Measurements from ENCODE around the gene WSCD2. TPM values are rescaled to one million over a fixed set of nuclear protein-coding genes. Genes with fewer than 3 reads are reported as not detected.

Gene WSCD2
- total and polyA plus RNA-seq, 2 of the 4 experiments (the other 2 are of a cell fraction) = not detected

DNA sequence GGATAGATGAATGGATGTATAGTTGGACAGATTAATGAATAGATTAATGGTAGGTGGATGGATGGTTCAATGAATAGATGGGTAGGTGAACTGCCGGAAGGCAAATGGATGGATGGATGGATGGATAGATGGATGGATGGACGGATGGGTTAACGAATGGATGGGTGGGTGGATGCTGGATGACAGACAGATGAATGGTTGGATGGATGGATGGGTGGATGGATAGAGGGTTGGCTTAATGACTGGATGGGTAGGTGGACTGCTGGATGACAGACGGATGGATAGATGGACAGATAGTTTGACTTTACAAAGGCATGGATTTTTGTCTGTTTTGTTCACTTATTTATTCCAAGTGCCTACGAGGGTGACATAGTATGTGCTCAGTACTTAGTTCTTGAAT is 64.4 kb downstream of the WSCD2 start:
- Histone ChIP-seq H3K9me3 (ENCODE audit: control insufficient read depth, insufficient read depth, low read length) (no peaks in the 10 kb centered on the region), H2BK5ac (ENCODE audit: low read depth, low read length, poor library complexity, severe bottlenecking) (no peak overlapping the region), H3K4ac (ENCODE audit: low read depth, low read length) (no peak overlapping the region), H2BK120ac (ENCODE audit: low read depth, low read length) (no peak overlapping the region), H3K14ac (replicated peaks; ENCODE audit: low read depth, low read length) (no peak overlapping the region), H2BK20ac (ENCODE audit: low read depth, low read length) (no peak overlapping the region), H4K91ac (ENCODE audit: insufficient read depth, low read depth, low read length) (no peak overlapping the region), H2BK15ac (ENCODE audit: low read depth, low read length) (no peak overlapping the region), H3K56ac (ENCODE audit: extremely low read depth, insufficient read depth, low read length) (no peak overlapping the region), H3K27me3 (ENCODE audit: control insufficient read depth, insufficient read depth, low read length) (no peaks in the 10 kb centered on the region), H2AK5ac (ENCODE audit: low read depth, low read length) (no peak overlapping the region), H4K5ac (ENCODE audit: low read depth, low read length) (no peak overlapping the region), H3K23ac (ENCODE audit: low read depth, low read length) (no peak overlapping the region), H2AFZ (replicated peaks; ENCODE audit: low read length, poor library complexity) (no peak overlapping the region), H3K27ac (ENCODE audit: insufficient read depth, low read length) (no peak overlapping the region), H3K79me1 (ENCODE audit: low read depth in 1 of 2, low read length in 2 of 2) (no peaks in the 10 kb centered on the region), H2AK9ac (replicated peaks; ENCODE audit: low read depth, low read length, poor library complexity) (no peak overlapping the region), H3K9me1 (ENCODE audit: insufficient read depth, low read length) (no peaks in the 10 kb centered on the region), H3K4me2 (ENCODE audit: low read depth, low read length) (no peak overlapping the region), H3K36me3 (ENCODE audit: control insufficient read depth, insufficient read depth, low read length) (no peaks in the 10 kb centered on the region), H3K9ac (ENCODE audit: low read depth, low read length) (no peak overlapping the region), H3K18ac (ENCODE audit: low read depth, low read length) (no peak overlapping the region), H3K4me3 (ENCODE audit: insufficient read depth, low read depth, low read length) (no peak overlapping the region), H4K20me1 (ENCODE audit: insufficient read depth, low read length) (no peaks in the 10 kb centered on the region), H3K4me1 (ENCODE audit: control insufficient read depth, insufficient read depth, low read length) (no peaks in the 10 kb centered on the region), H4K8ac (ENCODE audit: low read depth in 2 of 2, low read length in 2 of 2) (no peak overlapping the region)
- ATAC-seq (ENCODE audit: low read depth) (no peak), DNase-seq (no peak)
- 86% methylated on average over 4 of the region's 5 CpGs; no CpG with 5 or more reads in 1 of the 2 experiments for WGBS, 2 experiments (ENCODE audit: extremely low coverage in 2 of 2, insufficient read length in 1 of 2)
- ChIA-PET POLR2A (ENCODE audit: unreplicated experiment) (no interaction called here), CTCF (no interaction called here)
- no peak for TF ChIP-seq RCOR1 (IDR thresholded peaks at IDR 0.05; ENCODE audit: insufficient replicate concordance, low read length)
- no peak for TF ChIP-seq CEBPB (IDR thresholded peaks at IDR 0.05; ENCODE audit: low read depth, low read length)
- TF ChIP-seq, protein P1, sequence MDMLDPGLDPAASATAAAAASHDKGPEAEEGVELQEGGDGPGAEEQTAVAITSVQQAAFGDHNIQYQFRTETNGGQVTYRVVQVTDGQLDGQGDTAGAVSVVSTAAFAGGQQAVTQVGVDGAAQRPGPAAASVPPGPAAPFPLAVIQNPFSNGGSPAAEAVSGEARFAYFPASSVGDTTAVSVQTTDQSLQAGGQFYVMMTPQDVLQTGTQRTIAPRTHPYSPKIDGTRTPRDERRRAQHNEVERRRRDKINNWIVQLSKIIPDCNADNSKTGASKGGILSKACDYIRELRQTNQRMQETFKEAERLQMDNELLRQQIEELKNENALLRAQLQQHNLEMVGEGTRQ (IDR thresholded peaks at IDR 0.05; ENCODE audit: low read depth, low read length) = no peak
- TF ChIP-seq RAD21 (IDR thresholded peaks at IDR 0.05; ENCODE audit: low read length) = no peak
- no peak for TF ChIP-seq MAFK (IDR thresholded peaks at IDR 0.05; ENCODE audit: low read depth, low read length)
- no peak for TF ChIP-seq CTCF (conservative IDR thresholded peaks at IDR 0.05; ENCODE audit: low read depth, low read length)
- dilution Hi-C loops (cut with HindIII; ENCODE audit: low sequenced_read_pairs, unreplicated experiment) (no loop called here), intact Hi-C loops (cut with micrococcal nuclease) (no loop called here), in situ Hi-C loops (cut with MboI; ENCODE audit: low sequenced_read_pairs) (no loop called here)
- no TSS peak for BruUV-seq (replicated peaks)

Data from IMR-90 (cell line).